NCI-H128 (cell line): Measurements from ENCODE around the gene MTUS2.

ENCODE experiments used
- DNase-seq: peaks from one replicate; lab custom pipeline; 2025; ENCODE audit not compliant: unreplicated experiment; lab: John Stamatoyannopoulos, UW

The MTUS2 gene

GRCh38 chr13:29021717-29022116 lies 201.6 kb downstream of the MTUS2 start:
- no peak for DNase-seq

GRCh38 chr13:29022410-29022809 lies 202.3 kb downstream of the MTUS2 start:
- DNase-seq: no peak

GRCh38 chr13:29022968-29023367 lies 202.8 kb downstream of the MTUS2 start:
- no peak for DNase-seq

GRCh38 chr13:29024783-29025182 lies 204.6 kb downstream of the MTUS2 start:
- no peak for DNase-seq

- DNase-seq: no peak
These were observed 208.7 kb downstream of the MTUS2 start for GRCh38 chr13:29028868-29029267.

GRCh38 chr13:29038700-29039099 lies 218.6 kb downstream of the MTUS2 start:
- DNase-seq: no peak

GRCh38 chr13:29039212-29039611 lies 219.1 kb downstream of the MTUS2 start:
- no peak for DNase-seq

GRCh38 chr13:29046588-29046987 lies 226.4 kb downstream of the MTUS2 start:
- no peak for DNase-seq

- DNase-seq: no peak
These were observed 229.4 kb downstream of the MTUS2 start for GRCh38 chr13:29049524-29049923.

GRCh38 chr13:29050719-29051118 lies 230.6 kb downstream of the MTUS2 start:
- DNase-seq: no peak

- no peak for DNase-seq
These were observed 239.7 kb downstream of the MTUS2 start for GRCh38 chr13:29059800-29060199.

- no peak for DNase-seq
These were observed 245.0 kb downstream of the MTUS2 start for GRCh38 chr13:29065142-29065541.

- no peak for DNase-seq
These were observed 247.3 kb downstream of the MTUS2 start for GRCh38 chr13:29067306-29067945.

GRCh38 chr13:29073755-29074154 lies 253.6 kb downstream of the MTUS2 start:
- DNase-seq: no peak

GRCh38 chr13:29077051-29077813 lies 257.1 kb downstream of the MTUS2 start:
- DNase-seq: no peak

GRCh38 chr13:29081036-29081435 lies 260.9 kb downstream of the MTUS2 start:
- DNase-seq: no peak

GRCh38 chr13:29081697-29082440 lies 261.7 kb downstream of the MTUS2 start:
- no peak for DNase-seq

- DNase-seq: no peak
These were observed 279.8 kb downstream of the MTUS2 start for GRCh38 chr13:29099781-29100406.

GRCh38 chr13:29100758-29101157 lies 280.6 kb downstream of the MTUS2 start:
- no peak for DNase-seq

- no peak for DNase-seq
These were observed 281.3 kb downstream of the MTUS2 start for GRCh38 chr13:29101409-29101808.

- DNase-seq: no peak
These were observed 281.8 kb downstream of the MTUS2 start for GRCh38 chr13:29101905-29102304.
